Renal pelvis (tissue), 4 donors: Measurements from ENCODE around the gene ADAM15. TPM values are rescaled to one million over a fixed set of nuclear protein-coding genes. Genes with fewer than 3 reads are reported as not detected.

Experiments used
- DNase-seq: peaks from one replicate; pipeline ENCODE4 v3.0.0-alpha.2; 2013
- polyA plus RNA-seq, 3 donors: library from polyadenylated mRNA; unstranded; fragments of 120-200 nt; gene quantifications; one replicate each; pipeline ENCODE4 v1.2.1, GENCODE V29; 2013; ENCODE audit not compliant: insufficient read length in 3 of 3

Gene ADAM15
- polyA plus RNA-seq, 3 donors: 57.5 to 62.8 (median 58.0) TPM

DNA sequence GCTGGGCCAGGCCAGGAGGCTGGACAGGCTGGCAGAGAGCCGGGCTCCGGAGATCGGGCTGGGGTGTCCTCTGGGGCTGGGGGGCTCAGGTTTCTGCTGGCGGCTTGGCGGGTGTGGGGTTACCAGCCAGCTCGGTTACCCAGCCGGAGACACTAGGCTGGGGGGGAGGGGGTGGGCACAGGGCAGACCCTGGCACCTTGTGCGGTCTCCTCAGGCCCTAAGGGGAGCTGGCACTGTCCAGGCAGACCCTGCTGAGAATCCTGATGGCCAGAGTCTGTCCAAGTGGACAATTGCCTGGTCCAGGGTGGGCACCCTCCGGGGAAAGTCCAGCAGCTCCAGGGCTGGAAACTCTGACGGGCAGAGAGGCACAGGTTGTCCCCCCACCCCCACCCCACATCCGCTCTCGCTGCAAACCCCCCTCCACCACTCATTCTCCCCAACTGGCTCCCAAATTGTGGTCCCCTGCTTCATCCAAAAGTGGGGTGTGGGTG, 41.9 kb upstream of the ADAM15 start:
- no peak for DNase-seq

DNA sequence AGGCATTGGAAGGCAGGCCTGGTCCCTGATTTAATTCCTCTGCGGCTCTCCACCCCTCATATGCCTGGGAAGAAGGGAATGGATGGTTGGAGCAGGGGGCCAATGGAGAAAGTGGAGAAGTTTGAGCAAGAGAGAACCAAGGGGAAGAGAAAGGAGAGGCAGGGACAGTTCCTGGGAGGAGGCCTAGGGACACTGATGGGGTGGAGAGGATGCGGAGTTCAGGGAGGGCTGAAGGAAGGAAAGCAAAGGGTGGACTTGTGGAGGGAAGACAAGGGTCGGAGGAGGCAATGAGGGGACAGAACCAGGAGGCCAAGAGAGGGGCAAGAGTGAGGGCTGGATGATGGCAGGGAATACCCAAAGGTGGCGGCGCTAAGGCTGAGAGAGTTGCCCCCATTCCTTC, 41.4 kb upstream of the ADAM15 start:
- no peak for DNase-seq

DNA sequence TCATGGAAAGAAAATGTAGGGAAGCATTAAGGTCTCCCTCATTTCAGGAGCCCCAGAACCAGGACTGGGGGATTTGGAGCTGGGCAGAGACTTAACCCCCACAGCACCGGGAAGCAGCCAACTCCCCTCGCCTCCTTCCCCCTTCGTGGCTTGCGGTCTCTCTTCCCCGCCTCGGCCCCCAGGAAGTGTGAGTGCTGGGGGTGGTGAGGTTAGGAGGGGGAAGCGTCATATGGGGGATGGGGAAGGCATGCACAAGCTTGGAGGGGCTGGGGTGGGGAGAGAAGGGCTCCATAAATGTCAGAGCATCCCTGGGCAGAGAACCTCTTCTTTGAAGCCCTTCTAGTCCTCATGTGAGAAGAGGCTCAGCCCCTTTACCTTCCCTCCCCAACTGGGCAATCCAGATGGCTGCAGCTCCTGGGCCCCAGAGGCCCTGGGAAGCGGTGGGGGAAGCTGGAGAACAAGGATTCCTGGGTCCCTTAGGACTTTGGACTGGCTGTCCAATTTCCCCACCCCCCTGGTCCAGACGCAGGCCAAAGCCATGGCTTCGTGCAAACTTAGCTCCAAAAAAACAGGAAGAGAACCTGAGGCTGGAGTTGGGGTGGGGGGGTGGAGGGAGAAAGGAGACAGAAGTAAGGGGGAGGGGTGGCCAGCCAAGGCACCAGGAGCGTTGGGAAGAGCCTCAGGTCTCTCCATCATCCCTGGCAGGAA, 40.8 kb upstream of the ADAM15 start:
- no peak for DNase-seq

DNA sequence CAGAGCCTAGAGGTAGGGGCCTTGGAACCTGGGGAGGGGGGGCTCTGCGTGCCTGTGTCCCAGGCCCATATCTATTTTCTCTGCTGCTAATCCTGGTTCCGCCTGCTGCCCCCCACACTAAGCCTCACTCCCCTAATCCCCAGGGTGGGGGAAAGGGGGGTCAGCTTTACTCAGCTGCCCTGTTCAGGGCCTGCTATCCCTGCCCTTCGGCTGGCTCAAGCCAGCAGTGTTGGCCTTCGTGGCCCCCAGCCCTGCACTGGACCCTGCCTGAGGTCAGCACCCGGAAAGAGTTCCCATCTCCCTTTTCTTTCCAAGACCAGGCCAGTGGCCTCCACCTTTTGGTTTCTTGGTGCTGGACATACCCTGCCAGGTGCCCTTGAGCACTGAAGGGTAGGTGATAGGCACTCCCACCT, 40.1 kb upstream of the ADAM15 start:
- DNase-seq: no peak

DNA sequence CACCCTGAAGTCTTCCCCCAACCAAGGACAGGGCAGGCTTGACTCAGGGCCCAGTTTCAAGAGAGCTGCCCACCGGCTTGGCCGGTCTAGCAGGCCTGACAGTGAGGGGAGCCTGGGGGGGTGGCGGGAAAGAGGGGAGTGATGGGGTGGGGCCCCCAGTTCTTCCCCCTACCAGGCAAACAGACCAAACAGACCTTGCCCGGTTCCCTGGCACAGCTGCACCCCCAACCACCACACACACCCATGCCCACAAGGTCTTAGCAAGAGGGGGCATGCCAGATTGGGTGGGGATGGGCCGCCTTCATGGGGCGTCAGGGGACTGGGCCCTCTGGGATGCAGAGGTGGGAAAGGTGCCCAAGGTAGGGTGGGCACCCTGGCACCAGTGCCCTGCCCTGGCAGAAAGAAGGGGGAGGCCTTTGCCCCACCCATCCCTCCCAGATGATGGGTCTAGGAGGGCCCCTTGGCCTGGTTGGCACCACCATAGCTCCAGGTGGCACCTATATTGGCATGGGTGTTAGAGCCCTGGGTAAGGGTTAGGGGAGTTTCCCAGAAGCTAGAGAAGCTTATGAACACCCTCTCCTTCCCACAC, 39.6 kb upstream of the ADAM15 start:
- no peak for DNase-seq

GRCh38 chr1:155012026-155012546, 39.0 kb upstream of the ADAM15 start:
- no peak for DNase-seq

DNA sequence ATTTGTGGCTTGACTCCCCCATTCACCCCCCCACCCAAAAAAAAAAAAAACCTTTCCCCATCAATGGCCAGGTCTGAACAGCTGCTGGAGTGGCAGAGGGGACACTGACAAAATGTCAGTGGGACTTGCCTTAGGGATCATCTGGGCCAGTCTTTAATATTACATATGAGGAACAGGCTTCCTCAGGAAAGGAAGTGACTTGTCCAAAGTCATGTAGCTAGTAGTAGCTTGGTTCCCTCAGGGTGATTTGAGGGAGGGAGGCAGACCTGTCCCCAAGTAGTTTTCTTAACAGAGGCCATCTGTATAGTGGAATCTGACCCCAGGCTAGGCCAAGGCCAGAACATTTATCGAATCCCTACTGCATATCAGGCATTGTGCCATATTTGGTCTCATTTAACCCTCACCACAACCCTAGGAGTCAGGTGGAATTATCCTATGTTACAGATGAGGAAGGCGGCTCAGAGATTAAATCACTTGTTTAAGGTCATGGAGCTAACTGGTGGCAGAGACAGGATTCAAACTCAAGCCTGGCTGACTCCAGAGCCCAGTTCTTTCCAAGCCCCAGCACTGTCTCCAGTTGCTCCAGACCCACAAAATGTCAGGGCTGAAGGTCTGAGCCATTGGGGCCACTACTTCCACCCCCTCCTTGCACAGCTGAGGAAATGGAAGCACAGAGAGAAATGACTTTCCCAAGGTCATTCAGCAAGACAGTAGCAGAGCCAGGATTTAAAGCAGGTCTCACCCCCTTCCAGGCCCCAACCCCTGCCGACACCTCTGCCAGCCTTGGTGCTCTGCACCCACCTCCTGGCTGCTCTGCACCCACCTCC, 38.1 kb upstream of the ADAM15 start:
- DNase-seq: no peak

- no peak for DNase-seq
Observed at GRCh38 chr1:155013632-155014031, 37.5 kb upstream of the ADAM15 start.

DNA sequence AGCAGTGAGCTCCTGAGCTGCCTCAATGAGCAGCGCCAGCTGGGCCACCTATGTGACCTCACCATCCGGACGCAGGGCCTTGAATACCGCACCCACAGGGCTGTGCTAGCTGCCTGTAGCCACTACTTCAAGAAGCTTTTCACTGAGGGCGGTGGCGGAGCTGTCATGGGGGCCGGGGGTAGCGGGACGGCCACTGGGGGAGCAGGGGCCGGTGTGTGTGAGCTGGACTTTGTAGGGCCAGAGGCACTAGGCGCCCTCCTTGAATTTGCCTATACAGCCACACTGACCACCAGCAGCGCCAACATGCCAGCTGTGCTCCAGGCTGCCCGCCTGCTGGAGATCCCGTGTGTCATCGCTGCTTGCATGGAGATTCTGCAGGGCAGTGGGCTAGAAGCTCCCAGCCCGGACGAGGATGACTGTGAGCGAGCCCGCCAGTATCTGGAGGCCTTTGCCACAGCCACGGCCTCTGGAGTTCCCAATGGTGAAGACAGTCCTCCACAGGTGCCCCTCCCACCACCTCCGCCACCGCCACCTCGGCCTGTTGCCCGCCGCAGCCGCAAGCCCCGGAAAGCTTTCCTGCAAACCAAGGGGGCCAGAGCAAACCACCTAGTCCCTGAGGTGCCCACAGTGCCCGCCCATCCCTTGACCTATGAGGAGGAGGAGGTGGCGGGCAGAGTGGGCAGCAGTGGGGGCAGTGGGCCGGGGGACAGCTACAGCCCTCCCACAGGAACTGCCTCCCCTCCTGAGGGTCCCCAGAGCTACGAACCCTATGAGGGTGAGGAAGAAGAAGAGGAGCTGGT, 36.2 kb upstream of the ADAM15 start:
- no peak for DNase-seq

GRCh38 chr1:155015527-155016230, 35.4 kb upstream of the ADAM15 start:
- DNase-seq: no peak

DNA sequence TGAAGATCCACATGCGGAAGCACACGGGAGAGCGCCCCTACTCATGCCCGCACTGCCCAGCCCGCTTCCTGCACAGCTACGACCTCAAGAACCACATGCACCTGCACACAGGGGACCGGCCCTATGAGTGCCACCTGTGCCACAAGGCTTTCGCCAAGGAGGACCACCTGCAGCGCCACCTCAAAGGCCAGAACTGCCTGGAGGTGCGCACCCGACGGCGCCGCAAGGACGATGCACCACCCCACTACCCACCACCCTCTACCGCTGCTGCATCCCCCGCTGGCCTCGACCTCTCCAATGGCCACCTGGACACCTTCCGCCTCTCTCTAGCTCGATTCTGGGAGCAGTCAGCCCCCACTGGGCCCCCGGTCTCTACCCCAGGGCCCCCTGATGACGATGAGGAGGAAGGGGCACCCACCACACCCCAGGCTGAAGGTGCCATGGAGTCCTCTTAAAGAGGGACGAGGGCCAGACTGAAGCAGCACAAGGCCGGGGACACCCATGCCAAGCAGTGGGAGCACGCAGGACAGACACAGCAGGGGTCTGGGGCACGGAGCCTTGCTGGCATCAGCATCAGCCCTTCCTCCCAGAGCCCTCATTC, 34.8 kb upstream of the ADAM15 start:
- no peak for DNase-seq

DNA sequence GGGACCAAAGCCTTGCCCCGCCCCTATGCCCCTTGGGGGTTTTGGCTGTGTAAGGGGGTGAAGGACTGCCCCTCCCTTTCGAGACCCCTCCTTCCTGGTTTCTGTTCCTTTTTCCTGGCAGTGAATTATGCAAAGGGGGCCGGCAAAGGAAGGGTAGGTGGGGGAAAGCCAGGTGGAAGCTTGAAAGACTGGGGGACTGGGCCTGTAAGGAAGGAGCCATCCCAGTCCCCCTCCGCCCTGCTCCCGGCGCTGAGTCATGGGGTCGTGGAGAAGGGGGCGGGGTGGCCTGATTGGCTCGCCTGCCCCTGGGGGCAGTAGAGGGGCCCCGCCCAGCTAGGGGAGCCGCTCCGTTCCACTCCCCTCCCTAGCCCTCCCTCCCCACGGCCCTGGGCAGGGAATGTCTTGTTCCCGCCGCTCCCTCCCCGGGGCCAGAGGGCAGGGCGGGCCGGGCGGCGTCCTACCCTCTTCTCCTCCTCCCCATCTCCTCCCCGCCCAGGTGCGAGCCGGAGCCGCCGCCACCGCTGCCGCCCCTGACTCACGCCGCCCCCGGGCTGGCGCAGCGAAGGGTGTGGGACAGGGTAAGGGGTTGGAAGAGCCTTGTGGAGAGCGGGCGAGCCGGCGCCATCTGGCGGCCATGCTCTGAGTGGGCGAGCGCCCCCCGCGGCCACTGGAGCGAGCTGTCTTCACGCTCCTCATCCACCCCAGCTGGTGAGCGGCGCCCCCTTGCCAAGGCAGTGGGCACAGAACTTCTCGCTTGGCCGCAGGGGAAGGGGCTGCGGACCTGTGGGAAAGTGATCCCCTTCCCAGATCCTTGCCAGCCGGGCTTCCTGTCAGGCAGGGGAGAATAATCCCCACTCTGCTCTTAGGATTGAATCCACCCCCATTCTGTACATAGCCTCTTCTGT, 33.8 kb upstream of the ADAM15 start:
- peak; percentile 88 for DNase-seq

DNA sequence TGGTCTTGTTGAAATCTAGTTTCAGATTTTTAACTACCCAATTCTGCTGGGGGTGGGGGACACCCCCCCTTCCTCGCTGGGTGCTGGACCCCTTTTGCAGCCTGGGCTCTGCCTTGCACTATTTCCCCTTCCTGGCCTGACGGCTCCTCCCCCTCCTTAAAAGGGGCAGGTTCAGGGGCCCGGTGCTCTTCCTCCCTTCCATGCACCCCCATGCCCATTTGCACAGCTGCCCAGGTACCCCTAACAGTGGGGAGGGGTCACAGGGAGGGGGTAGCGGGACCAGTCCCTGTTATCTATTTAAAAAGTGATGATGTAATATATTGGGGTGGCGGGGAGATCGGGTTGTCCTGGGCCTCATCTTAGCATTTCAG, 33.2 kb upstream of the ADAM15 start:
- no peak for DNase-seq

- no peak for DNase-seq
Observed at GRCh38 chr1:155018617-155019348, 32.3 kb upstream of the ADAM15 start.

GRCh38 chr1:155019377-155020245, 31.5 kb upstream of the ADAM15 start:
- DNase-seq: no peak

DNA sequence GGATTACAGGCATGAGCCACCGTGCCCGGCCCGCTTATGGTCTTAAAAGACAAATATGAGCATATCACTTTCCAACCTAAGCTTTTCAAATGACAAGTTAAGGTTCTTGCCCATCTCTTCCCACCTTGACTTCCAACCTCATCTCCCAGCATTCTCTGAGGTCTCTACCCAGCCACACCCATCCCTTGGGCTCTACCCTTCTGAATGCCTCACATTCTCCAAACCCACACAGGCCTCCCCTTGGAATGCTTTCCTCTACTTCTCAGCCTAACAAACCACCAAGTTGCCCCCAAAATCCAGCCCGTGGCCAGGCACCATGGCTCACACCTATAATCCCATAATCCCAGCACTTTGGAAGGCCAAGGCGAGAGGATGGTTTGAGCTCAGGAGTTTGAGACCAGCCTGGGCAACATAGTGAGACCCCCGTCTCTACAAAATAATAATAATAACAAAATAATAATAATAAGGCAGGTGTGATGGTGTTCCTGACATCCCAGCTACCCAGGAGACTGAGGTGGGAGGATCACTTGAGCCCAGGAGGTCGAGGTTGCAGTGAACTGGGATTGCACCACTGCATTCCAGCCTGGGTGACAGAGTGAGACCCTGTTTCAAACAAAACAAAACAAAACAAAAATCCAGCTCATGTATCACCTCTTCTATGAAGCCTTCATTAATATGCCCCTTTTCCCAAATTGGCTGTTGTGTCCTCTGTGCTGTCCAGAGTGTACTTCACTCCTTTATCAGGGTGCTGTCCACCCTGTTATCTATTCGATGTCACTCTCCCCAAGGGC, 28.8 kb upstream of the ADAM15 start:
- no peak for DNase-seq

DNA sequence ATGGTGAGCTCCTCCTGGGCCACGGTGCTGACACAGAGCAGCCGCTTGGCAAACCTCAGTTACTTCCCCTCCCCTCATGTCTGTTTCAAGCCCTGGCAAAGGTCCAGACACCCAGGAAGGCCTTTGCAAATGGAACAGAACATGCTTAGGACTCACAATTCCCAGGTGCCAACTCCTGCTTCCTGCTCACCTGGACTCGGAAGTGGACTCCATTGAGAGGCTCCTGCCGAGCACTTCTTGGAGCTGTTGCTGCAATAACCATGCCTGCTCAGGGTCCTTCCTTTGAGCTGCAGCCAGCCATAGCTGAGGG, 28.2 kb upstream of the ADAM15 start:
- no peak for DNase-seq
